SH-SY5Y (cell line): ENCODE data around the gene MIEF2.

Experiments used
- GATA2 ChIP-seq: IDR thresholded peaks from 2 replicates; pipeline ENCODE4 v1.6.1; 2011; ENCODE audit warnings: mild to moderate bottlenecking, low read depth, low read length
- GATA3 ChIP-seq: IDR thresholded peaks from 2 replicates; pipeline ENCODE4 v1.6.1; 2011; ENCODE audit warnings: low read depth, mild to moderate bottlenecking, low read length, moderate library complexity

GRCh38 chr17:18257982-18258355 is 2.5 kb upstream of the MIEF2 start:
- no peak for TF ChIP-seq GATA2
- no peak for TF ChIP-seq GATA3
